Stimulated activated naive CD8-positive, alpha-beta T cell treated with anti-CD3 and anti-CD28 coated beads, Interleukin-15, Interleukin-2, amounts not matched to agents 100 ng/mL and 50 ng/mL, for 24 hours (primary cell): ENCODE results near the gene PNPLA7.
"Not testable (repeated sequence)": the region's sequence is repeated elsewhere in the genome, so short reads cannot be mapped to it uniquely, and the experiment has no call there.

ENCODE experiments used
- H3K27ac Mint-ChIP-seq: one replicate; pipeline ENCODE4 v1.8.0; 2021; ENCODE audit warnings: mild to moderate bottlenecking, mixed read lengths
- H3K27me3 Mint-ChIP-seq: one replicate; pipeline ENCODE4 v1.8.0; 2021; ENCODE audit warnings: mixed read lengths
- H3K36me3 Mint-ChIP-seq: one replicate; pipeline ENCODE4 v1.8.0; 2021; ENCODE audit warnings: low read depth, mixed read lengths
- H3K4me1 Mint-ChIP-seq: one replicate; pipeline ENCODE4 v1.8.0; 2021; ENCODE audit warnings: low read depth, mixed read lengths
- H3K4me3 Mint-ChIP-seq: one replicate; pipeline ENCODE4 v1.8.0; 2021; ENCODE audit warnings: mild to moderate bottlenecking, mixed read lengths
- H3K9me3 Mint-ChIP-seq: one replicate; pipeline ENCODE4 v1.8.0; 2021; ENCODE audit warnings: mixed read lengths

PNPLA7 gene

DNA sequence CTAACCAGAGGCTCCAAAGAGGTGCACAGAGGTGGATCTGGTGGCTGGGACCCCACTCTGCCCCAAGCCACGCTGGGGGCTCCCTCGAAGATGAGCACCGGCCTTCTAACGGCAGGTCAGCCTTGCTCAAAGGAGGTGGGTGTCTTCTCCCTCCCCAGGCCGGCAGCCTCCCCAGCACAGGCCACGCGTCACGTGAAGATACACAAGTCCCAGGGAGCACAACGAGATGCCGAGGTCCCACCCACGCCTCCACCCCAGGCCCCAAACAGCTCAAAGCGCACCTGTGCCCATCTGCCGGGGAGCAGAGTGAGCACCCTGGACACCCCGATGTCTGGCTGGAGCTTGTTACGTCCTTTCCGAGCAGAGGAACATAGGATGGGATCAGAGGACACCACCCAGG, 12.1 kb downstream of the PNPLA7 start:
- peaks cover 7% of the 10 kb centered on the region for H3K36me3 Mint-ChIP-seq
- H3K4me3 Mint-ChIP-seq = no peak overlapping the region
- H3K27me3 Mint-ChIP-seq = no peaks in the 10 kb centered on the region
- H3K4me1 Mint-ChIP-seq = peaks cover 34% of the 10 kb centered on the region
- H3K27ac Mint-ChIP-seq = no peak overlapping the region
- peaks cover 8% of the 10 kb centered on the region for H3K9me3 Mint-ChIP-seq

DNA sequence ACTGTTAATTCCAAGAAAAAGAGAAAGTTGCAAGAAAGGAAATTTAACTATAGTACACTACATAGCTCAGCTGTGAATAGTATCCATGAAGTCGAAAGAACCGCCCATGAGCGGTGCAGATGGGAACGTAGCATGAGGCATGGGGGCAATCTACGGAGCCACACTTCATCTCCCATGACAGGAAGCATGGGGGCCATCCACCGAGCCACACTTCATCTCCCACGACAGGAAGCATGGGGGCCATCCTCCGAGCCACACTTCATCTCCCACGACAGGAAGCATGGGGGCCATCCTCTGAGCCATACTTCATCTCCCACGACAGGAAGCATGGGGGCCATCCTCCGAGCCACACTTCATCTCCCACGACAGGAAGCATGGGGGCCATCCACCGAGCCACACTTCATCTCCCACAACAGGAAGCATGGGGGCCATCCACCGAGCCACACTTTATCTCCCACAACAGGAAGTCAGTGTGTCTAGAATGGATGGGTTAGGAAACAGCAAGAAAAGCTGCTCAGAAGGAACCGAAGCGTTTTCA, 13.5 kb downstream of the PNPLA7 start:
- Mint-ChIP-seq H3K27ac (peak overlapping the region; percentile 63), H3K4me1 (peaks cover 34% of the 10 kb centered on the region)
- not testable (repeated sequence) for H3K9me3 Mint-ChIP-seq, H3K36me3 Mint-ChIP-seq, H3K27me3 Mint-ChIP-seq, H3K4me3 Mint-ChIP-seq

DNA sequence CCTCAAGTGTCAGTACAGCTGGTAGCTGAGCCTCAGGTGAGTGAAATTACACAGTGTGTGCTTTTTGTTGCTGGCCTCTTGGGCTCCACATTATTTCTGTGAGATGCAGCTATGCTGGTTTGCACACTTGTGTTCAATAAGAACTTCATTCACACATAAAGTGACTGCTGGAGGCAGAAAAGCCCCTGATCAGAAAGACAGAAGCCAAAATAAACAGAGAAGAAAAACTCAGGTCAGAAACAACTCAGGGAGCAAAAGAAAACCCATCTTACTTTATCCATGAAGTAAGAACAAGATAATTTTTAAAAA, 15.1 kb downstream of the PNPLA7 start:
- Mint-ChIP-seq H3K27me3 (no peaks in the 10 kb centered on the region), H3K4me1 (peaks cover 34% of the 10 kb centered on the region), H3K9me3 (peaks cover 8% of the 10 kb centered on the region), H3K27ac (peak overlapping the region; percentile 8), H3K36me3 (peaks cover 7% of the 10 kb centered on the region), H3K4me3 (no peak overlapping the region)

DNA sequence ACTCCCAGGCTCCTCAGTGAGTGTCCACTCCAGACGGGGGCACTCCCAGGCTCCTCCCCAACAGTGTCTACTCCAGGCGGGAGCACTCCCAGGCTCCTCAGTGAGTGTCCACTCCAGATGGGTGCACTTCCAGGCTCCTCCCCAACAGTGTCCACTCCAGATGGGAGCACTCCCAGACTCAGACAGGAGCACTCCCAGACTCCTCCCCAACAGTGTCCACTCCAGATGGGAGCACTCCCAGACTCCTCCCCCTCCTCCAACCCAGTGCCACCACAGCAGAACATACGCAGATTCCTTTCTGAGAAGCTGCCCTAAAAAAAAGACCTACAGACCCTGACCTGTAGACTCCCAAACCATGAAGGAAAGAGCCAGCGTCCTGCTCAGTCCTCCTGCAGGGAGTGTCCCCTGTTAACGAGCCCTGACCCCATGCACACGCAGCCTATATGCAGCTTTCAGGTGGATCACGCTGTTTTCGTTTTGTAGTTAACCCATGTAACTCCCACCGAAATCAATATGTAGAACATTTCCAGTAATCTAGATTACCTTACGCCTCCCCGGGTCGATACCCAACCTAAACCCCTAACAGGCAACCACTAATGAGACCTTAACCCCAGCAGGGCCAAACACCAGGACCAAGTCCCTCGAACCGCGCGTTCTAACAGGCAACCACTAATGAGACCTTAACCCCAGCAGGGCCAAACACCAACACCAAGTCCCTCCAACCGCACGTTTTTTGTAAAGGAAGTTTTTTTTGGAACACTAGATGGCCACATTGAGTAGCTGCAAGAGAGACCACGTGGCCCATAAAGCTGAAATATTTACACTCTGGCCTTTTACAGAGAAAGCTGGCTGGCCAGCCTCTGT, 15.7 kb downstream of the PNPLA7 start:
- Mint-ChIP-seq H3K4me1 (peaks cover 35% of the 10 kb centered on the region), H3K27ac (peak overlapping the region; percentile 8), H3K36me3 (peaks cover 7% of the 10 kb centered on the region), H3K9me3 (peaks cover 8% of the 10 kb centered on the region), H3K4me3 (no peak overlapping the region), H3K27me3 (no peaks in the 10 kb centered on the region)

DNA sequence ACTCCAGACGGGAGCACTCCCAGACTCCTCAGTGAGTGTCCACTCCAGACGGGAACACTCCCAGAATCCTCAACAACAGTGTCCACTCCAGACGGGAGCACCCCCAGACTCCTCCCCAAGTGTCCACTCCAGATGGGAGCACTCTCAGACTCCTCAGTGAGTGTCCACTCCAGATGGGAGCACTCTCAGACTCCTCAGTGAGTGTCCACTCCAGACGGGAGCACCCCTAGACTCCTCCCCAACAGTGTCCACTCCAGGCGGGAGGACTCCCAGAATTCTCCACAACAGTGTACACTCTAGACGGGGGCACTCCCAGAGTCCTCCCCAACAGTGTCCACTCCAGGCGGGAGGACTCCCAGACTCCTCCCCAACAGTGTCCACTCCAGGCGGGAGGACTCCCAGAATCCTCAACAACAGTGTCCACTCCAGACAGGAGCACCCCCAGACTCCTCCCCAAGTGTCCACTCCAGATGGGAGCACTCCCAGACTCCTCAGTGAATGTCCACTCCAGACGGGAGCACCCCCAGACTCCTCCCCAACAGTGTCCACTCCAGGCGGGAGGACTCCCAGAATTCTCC, 17.2 kb downstream of the PNPLA7 start:
- H3K9me3 Mint-ChIP-seq, H3K4me3 Mint-ChIP-seq, H3K27ac Mint-ChIP-seq, H3K36me3 Mint-ChIP-seq, H3K27me3 Mint-ChIP-seq: not testable (repeated sequence)
- H3K4me1 Mint-ChIP-seq = peaks cover 40% of the 10 kb centered on the region

DNA sequence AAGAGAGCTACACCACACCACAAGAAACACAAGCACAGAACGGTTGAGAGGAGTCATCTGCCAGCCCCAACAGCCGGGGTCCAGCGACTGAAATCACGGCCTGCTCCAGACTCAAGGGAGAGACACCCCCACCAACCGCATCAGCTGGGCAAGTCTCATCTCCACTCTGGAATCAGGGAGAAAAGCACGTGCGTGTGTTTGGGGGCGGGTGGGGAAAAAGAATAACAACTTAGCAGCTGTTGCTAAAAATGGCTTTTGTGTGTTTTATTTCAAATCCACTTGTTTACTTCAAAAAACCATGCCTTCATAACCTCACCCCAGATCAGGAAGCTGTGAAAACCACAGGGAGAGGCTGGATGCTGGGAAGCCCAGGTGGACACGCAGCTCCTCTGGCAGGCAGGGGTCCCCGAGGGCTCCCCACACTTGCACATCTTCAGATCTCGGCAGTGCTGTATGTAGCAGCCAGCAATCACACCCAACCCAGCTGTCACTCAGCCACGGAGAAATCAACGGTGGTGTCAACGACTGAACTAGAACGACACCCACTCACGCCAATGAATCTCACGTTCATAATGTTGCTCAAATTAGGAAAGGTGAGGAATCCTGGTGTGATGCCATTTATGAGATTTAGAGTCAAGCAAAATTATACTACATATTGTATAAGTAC, 19.0 kb downstream of the PNPLA7 start:
- H3K27ac Mint-ChIP-seq = no peak overlapping the region
- peaks cover 24% of the 10 kb centered on the region for H3K4me1 Mint-ChIP-seq
- peaks cover 2% of the 10 kb centered on the region for H3K36me3 Mint-ChIP-seq
- no peaks in the 10 kb centered on the region for H3K27me3 Mint-ChIP-seq
- H3K9me3 Mint-ChIP-seq = peaks cover 3% of the 10 kb centered on the region
- H3K4me3 Mint-ChIP-seq = no peak overlapping the region

DNA sequence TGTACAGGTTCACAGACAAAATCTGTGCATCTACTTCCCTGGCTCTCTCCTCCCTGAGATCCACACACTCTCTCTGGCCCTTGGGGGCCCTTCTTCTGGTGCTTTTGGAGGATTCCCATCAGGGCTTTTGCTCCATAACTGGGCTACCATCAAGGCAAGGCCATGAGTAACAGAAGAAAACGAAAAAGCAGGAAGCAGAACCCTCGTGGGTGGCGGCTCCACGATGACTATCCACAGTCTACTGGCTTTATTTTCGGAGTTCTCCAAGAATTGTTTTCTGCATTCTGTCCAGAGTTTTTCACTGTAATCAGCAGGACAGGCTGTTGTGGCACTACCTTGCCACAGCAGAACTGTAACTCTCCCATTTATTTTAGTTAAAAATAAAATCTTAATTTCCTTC, 19.9 kb downstream of the PNPLA7 start:
- Mint-ChIP-seq H3K4me1 (peaks cover 17% of the 10 kb centered on the region), H3K36me3 (no peaks in the 10 kb centered on the region), H3K4me3 (no peak overlapping the region), H3K27me3 (no peaks in the 10 kb centered on the region), H3K9me3 (no peaks in the 10 kb centered on the region), H3K27ac (no peak overlapping the region)

DNA sequence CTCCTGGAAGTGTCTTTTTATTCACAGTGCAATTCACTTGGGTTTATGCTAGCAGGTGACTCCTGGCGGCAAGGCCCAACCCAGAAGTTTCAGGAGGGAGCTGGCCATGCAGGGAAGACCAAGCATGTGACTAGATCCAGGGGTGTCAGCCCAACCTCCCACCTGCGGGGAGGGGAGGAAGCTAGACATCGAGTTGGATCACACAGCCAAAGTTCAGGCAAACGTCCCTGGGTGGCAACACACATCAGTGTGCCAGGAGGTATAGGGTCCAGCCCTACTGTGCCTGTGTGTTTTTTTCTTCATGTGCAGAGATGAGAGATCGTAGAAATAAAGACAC, 25.3 kb downstream of the PNPLA7 start:
- H3K4me3 Mint-ChIP-seq = no peak overlapping the region
- H3K36me3 Mint-ChIP-seq = no peaks in the 10 kb centered on the region
- H3K27me3 Mint-ChIP-seq = no peaks in the 10 kb centered on the region
- no peak overlapping the region for H3K27ac Mint-ChIP-seq
- no peaks in the 10 kb centered on the region for H3K9me3 Mint-ChIP-seq
- H3K4me1 Mint-ChIP-seq = peaks cover 11% of the 10 kb centered on the region

DNA sequence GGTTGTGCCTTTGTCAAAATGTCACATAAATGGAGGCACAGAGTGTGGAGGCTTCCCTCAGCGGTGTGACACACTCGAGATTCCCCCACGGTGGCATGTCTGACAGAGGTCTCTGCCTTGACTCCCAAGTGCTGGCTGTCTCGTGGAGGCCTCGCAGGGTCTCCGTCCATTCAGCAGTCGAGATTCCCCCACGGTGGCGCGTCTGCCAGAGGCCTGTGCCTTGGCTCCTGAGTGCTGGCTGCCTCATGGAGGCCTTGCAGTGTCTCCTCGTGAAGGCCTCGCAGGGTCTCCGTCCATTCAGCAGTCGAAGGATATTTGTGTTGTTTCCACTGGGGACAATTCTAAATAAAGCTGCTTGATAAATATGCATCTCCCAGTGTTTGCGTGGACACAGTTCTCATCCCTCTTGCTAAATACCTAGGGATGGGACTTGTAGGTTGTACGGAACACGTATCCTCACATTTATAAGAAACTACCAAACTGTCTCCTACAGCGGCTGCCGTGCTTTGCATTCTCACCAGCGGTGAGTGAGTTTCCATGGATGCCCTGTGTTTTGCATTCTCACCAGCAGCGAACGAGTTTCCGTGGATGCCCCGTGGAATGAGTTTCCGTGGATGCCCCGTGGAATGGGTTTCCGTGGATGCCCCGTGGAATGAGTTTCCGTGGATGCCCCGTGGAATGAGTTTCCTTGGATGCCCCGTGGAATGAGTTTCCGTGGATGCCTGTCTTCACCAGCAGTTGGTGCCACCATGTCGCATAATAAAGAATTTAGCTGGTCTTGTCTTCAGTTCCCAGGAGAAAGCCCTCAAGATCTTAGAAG, 25.8 kb downstream of the PNPLA7 start:
- no peaks in the 10 kb centered on the region for H3K36me3 Mint-ChIP-seq
- no peaks in the 10 kb centered on the region for H3K9me3 Mint-ChIP-seq
- H3K4me3 Mint-ChIP-seq = no peak overlapping the region
- H3K27ac Mint-ChIP-seq = no peak overlapping the region
- no peaks in the 10 kb centered on the region for H3K27me3 Mint-ChIP-seq
- peaks cover 9% of the 10 kb centered on the region for H3K4me1 Mint-ChIP-seq

DNA sequence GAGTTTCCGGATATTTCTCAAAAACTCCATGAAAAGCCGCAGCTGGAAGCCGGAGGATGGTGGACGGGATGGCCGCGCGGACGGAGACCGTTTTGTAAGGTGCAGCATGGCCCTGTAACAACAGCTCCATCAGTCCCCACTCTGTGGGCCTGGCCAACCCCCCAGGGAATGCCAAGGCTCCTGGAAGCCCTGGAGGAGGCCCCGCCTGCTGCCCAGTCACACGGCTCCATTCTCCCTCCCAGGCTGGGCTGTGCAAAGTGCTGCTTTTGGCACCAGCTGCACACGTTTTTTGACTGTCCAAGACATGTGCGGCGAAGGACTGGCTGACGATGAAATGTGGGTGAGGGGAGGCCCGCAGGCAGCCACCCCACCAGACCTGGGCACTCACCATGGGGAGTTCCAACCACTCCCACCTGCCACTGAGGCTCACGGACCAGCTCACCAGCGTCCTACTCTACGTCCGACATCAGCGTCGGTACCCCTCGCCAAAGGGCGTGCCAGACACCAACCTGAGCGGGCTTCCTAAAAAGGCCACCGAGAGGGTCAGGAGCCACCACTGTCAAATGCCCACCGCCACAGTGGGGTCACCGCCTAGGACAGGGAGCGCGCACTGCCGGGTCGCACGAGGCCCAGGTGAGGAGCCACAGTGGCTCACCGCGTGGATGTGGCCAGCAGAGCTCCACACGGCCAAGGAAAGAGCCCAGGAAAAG, 27.3 kb downstream of the PNPLA7 start:
- H3K27me3 Mint-ChIP-seq = no peaks in the 10 kb centered on the region
- H3K4me1 Mint-ChIP-seq = peaks cover 5% of the 10 kb centered on the region
- H3K36me3 Mint-ChIP-seq = no peaks in the 10 kb centered on the region
- H3K9me3 Mint-ChIP-seq = no peaks in the 10 kb centered on the region
- H3K27ac Mint-ChIP-seq = no peak overlapping the region
- no peak overlapping the region for H3K4me3 Mint-ChIP-seq

DNA sequence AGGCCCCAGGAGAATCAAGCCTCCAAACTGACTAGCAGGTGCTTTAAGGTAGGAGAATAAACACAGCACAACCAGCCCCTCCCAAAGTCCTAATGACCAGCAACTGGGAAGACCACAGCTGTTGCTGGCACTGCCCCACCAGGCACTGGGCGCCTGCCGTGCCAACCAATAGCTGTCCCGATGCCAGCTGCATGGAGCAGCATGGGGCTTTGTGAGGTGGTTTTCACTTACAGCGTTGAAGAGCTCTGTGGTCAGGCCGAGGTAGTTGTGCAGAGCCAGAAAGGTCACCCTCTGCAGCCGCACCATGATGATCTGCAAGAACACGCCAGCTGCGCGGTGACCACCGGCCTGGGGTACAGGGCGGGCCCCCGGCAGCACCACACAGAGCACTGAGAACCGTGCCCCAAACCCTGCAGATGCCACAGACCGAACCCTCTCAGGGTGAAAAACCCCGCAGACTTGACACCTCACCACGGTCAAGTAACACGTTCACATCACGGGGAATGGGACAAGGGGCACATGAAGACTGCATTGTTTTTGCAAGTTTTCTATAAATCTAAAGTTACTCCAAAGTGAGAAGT, 28.7 kb downstream of the PNPLA7 start:
- H3K27me3 Mint-ChIP-seq = no peaks in the 10 kb centered on the region
- H3K36me3 Mint-ChIP-seq = no peaks in the 10 kb centered on the region
- H3K9me3 Mint-ChIP-seq = no peaks in the 10 kb centered on the region
- no peak overlapping the region for H3K4me3 Mint-ChIP-seq
- H3K27ac Mint-ChIP-seq = no peak overlapping the region
- peaks cover 5% of the 10 kb centered on the region for H3K4me1 Mint-ChIP-seq

DNA sequence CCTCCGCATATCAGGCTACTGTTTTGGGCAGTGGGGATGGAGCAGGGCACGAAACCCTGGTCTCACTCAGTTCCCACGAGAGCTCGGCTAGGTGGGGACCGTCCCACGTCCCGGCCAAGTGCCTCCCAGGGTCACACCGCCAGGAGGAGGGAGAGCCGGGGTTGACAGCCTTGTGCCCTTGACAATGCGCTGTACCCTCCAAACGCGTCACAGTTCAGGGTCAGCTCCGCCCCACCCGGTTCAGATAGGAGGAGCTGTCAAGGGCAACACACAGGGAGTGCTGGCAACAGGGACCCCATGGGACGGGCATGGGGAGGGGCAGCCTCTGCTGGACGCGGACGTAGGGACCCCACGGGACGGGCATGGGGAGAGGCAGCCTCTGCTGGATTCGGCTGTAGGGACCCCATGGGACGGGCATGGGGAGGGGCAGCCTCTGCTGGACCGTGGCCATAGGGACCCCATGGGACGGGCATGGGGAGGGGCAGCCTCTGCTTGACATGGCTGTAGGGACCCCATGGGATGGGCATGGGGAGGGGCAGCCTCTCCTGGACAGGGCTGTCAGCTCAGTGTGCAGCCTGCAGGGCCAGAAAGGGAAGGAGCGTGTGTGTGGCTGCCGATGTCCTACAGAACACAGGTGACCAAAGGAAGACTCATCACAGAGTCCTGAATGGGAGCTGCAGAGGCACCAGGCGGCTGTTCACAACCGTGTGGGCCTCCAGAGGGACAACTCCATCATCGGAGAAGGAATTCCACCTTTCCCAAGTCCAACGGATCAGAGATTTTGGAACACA, 29.4 kb downstream of the PNPLA7 start:
- Mint-ChIP-seq H3K4me1 (peaks cover 5% of the 10 kb centered on the region), H3K4me3 (no peak overlapping the region), H3K27ac (no peak overlapping the region), H3K36me3 (no peaks in the 10 kb centered on the region), H3K27me3 (no peaks in the 10 kb centered on the region), H3K9me3 (no peaks in the 10 kb centered on the region)

DNA sequence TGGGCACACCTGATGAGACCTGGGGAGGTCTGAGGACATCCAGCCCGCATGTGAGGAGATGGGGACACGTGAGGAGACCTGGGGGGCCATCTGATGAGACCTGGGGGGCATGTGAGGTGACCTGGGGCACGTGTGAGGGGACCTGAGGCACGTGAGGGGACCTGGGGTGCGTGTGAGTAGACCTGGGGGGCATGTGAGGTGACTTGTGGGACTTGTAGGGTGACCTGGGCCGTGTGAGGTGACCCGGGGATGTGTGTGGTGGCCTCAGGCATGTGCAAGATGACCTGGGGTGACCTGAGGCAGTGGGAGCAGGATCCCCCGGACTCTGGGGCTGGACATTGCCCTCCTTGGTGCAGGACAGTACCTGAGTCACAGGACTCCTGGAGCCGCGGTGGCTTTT, 30.6 kb downstream of the PNPLA7 start:
- Mint-ChIP-seq H3K36me3 (no peaks in the 10 kb centered on the region), H3K4me3 (no peak overlapping the region), H3K27me3 (no peaks in the 10 kb centered on the region), H3K27ac (no peak overlapping the region), H3K9me3 (no peaks in the 10 kb centered on the region), H3K4me1 (no peaks in the 10 kb centered on the region)
